HG03159 (cell line): ENCODE measurements around the gene HS3ST3B1.
A peak's percentile ranks its signal among the peaks of the same experiment; 100 is the strongest.

ENCODE experiments used
- ATAC-seq: cut with Tn5 transposase; IDR thresholded peaks from one replicate; pipeline ENCODE4 v1.9.1; 2021; ENCODE audit warnings: mild to moderate bottlenecking, moderate library complexity; ENCODE audit not compliant: unreplicated experiment

The HS3ST3B1 gene

DNA sequence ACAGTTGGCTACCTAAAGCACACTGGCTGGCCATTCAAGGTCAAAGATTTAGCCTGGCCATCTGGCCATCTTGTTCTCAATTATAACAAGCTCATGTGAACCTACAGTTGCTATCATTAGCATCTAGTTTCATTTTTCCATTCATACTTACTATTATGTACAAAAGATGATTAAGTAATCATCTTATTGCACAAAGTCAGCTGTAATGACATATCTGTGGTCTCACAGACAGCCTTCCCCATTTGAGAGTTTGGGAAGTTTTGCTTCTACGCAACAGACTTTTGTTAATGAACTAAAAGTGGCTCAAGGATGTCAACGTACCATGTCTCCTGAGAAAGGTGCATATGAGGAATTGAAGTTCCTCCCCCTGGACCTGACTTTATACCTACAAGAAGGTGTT, 51.3 kb downstream of the HS3ST3B1 start:
- no peak for ATAC-seq

DNA sequence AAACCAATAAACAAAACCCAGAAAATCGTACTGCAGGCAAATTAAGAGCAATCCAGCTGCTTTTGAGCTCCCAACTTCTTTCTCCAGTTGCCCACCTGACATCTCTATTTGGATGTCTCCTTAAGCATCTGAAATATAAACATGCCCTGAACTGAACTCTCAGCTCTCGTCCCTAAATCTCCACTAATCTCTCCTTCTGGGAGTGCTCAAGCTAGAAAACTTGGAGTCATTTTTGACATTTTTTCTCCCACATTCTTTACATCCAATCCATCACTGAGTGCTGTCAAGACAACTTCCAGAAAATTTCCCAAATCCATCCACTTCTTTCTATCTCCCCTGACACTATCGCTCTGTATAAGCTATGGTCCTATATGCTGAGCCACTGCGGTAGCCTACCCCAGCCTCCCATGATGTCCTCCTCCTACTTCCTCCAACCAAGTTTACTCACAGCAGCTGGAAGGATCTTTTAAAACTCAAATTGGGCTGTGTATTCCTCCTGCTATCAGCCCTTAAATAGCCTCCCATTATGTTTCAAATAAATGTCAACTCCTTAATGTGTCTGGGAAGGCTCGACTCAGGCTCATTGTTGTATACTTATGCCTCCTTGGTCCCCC, 53.1 kb downstream of the HS3ST3B1 start:
- ATAC-seq = no peak

DNA sequence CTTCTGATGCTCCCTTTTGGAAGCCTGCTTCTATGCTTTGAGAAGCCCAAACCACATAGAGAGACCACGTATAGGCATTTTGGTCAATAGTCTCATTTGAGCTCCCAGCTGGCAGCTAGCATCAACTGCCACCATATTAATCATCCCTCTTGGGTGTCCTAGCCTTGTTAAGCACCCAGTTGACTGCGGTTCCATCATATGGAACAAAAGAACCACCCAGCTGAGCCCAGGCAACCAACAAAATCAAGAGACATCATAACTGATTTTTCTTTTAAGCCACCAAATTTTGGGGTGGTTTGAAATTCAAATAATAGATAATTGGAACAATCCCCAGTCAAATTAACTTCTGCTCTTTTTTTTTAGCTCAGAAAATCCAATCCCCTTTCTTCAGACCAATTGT, 53.9 kb downstream of the HS3ST3B1 start:
- ATAC-seq = no peak

DNA sequence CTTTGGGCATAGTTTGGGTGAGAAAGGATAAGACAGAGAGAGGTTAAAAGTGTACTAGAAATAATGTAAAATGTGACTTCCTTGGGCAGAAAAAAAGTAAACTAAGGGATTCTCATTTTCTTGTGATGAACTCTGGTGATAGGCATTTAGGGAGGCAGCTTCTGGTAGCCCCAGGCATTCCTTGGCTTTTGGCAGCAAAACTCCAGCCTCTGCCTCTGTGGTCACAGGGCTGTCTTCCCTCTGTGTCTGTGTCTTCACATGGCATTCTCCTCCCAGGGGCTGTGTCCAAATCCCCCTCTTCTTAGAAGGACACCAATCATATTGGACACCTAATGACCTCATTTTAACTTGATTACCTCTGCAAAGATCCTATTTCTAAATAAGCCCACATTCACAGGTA, 54.7 kb downstream of the HS3ST3B1 start:
- ATAC-seq = no peak

- ATAC-seq = peak; percentile 98
These were observed 58.5 kb downstream of the HS3ST3B1 start for GRCh38 chr17:14359163-14360020.

DNA sequence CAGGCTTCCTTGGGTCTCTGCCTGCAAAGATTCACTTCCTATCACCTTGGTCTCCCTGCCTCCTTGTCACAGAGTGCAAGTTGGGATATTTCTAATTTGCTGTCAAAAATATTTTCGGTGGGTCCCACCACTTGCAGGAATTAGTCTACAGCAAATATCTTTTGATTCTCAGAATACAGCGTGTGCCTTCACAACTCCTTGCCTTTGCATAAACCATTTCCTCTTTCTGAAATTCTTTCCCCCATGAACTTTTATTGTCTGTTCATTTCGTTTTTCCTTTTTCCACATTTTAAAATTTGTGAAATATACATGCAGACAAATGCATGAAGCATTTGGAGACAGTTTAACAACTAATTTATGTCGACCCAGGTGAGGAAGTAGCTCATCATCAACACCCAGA, 60.0 kb downstream of the HS3ST3B1 start:
- no peak for ATAC-seq

GRCh38 chr17:14361470-14361869, 60.6 kb downstream of the HS3ST3B1 start:
- no peak for ATAC-seq

DNA sequence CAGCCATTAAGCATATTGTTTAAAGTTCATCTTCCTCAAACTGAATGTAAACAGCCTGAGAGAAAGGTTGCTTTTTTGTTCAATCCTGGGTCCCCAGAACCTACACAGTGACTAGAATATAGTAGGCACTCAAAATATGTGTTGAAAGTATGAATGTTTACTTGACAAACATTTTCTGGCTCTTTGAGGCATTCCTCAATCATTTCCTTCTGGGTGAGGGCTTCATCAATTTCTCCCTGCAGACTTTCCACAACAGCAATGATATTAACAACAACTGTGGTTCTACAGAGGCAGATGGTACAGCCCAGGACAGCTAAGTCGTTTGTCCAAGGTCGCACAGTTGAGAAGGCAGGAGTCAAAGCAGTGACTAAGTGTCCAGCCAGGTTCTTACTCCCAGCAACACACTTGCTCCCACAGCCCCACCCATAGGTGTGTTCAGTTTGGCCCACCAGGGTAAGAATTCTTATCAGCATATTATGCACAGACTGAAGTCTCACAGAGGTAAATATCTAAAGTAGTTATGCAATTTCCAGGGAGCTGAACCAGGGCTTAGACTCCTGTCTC, 61.1 kb downstream of the HS3ST3B1 start:
- no peak for ATAC-seq

DNA sequence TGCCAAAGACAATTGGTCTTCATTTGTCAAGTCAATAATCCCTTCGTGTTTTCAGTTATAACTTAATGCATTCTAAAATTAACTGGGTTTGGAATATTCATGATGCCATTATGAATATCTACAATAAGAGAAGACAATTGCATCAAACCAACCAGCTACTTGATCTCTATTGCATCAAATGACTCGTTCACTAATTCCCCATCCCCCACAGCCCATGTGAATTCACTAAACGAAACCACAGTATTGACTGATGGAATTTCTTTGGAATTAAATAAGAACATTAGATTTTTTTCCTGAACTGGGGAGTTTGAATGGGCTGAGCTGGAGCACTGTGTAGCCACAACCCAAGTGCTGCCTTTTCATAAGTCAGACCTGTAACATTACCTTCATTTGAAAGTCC, 65.3 kb downstream of the HS3ST3B1 start:
- no peak for ATAC-seq

DNA sequence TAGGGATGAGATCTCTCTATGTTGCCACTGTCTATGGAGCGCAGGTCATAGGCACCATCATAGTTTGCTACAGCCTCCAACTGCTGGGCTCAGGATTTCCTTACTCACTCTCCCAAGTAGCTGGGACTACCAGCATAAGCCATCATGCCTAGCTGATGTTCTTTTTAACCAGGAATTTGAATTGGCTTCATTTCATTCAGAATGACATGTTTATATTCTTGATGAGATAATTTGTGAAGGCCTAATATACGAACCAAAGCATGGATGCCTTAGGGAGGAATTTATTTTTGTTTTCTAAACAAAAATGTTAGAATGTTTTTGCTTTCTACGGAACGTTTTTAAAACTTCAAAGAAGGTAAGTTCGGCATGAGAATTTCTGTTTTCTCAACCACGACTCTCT, 71.6 kb downstream of the HS3ST3B1 start:
- no peak for ATAC-seq

DNA sequence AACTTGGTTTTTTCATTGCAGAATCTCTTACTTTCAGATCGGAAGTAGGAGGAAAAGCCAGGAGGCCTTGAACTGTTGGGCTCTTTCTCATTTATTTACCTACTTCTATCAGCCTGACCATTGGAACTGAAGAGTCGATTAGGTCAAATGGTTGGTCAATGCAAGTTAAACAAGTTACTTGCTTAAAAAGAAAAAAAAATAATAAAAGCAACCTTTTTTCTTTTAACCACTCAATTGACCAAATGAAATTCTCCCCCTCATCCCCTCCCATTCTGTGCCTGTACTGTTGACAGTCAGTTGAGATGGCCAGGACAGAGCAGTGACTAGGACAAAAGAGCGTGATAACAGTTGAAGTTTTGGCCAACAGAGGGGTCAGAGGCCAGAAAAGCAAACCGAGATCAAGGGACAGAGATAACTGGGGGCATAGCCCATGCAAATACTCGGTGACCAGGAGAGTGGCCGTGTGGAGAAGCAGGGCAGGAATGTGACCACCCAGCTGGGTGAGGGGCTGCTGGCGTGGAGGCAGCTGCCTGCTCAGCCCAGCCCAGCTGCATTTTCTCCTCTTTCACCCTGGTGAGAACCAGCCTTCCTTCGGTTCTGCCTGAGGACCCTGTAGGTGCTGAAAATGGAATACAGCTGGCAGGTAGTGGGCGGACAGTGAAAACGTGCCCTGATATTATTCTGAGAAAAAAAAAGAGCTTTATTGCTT, 72.2 kb downstream of the HS3ST3B1 start:
- no peak for ATAC-seq

DNA sequence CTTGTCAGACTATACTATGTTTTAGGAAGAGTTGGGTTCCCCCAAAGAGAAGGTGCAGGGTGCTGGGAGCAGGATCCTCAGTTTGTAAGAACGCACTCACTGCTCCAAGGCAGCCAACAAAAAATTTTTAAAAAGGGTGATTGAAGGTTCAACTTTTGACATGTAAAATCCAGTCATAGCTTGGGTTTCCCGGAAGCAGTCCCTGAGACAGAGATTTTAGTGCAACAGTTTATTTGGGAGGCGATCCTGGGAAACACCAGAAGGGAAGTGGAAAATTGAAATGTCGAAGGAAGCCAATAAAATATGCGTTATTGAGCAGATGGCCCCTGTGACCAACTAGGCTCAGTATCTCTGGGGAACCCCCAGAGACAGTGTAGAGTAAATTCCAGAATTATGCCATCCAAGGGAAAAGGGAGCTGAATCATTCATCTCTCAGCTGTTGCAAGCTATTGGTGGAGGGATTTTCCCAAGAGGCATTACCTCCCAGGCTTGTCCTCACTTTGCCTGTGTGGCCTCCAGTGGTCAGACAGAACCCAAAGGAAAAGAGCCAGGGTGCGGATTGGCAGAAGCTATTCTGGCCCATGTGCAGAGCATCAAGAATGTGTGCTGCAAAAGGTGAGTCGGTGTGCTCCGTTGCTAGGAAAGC, 72.9 kb downstream of the HS3ST3B1 start:
- ATAC-seq = no peak

- ATAC-seq = no peak
These were observed 73.4 kb downstream of the HS3ST3B1 start for GRCh38 chr17:14374268-14374667.

- no peak for ATAC-seq
These were observed 75.8 kb downstream of the HS3ST3B1 start for GRCh38 chr17:14376666-14377065.

GRCh38 chr17:14381606-14382005, 80.7 kb downstream of the HS3ST3B1 start:
- ATAC-seq = no peak

- no peak for ATAC-seq
These were observed 86.2 kb downstream of the HS3ST3B1 start for GRCh38 chr17:14387036-14387435.

DNA sequence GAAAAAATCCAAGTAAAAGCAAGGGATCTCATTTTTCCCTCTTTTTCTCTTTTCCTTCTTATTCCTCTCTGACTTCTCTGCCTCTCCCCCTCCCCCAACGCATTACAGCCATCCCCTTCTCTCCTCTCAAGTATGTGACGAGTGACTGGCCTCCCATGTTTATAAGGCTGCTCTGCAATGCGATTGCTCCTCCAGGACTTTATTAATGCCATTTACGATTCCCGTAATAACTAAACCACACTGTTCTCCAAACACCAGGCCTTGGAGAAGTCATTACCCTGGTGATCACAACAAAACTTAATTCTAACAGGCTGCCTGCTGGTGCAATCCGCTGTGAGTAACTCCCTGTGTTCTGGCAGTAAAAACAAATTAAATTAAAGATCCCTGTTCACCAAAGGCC, 88.8 kb downstream of the HS3ST3B1 start:
- no peak for ATAC-seq

DNA sequence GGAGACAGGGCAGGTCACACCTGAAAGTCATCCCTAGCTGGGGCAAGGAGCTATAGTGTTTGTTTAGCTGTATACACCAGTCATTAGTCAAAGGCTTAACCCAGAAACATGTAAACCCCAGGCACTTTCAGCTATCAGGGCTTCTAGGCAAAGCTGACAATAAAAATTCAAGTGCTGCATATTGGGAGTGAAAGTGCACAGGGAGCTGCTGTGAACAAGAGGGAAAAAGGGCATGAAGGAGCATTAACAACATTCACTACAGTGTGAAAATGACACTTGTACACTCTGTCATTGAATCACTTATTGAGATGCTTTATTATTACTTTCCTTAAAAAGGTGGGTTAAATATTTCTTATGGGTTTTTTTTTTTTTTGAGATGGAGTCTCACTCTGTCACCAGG, 92.8 kb downstream of the HS3ST3B1 start:
- ATAC-seq = no peak

DNA sequence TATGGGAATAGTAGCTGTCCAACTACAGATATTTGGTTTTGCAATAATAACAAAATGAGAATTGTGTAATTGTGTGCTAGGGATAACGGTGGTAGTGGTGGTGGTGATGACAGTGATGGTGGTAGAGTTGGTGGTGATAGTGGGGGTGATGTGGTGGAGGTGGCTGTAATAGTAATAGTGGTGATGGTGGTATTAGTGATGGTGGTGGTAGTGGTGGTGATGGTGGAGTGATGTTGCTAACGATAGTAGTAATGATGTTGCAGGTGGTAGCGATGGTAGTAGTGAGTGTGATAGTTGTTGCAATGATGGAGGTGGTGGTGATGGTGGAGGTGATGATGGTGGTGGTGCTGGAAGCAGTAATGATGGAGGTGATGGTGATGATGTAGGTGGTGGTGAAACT, 94.4 kb downstream of the HS3ST3B1 start:
- no peak for ATAC-seq

- ATAC-seq = no peak
These were observed 95.7 kb downstream of the HS3ST3B1 start for GRCh38 chr17:14396547-14396946.

DNA sequence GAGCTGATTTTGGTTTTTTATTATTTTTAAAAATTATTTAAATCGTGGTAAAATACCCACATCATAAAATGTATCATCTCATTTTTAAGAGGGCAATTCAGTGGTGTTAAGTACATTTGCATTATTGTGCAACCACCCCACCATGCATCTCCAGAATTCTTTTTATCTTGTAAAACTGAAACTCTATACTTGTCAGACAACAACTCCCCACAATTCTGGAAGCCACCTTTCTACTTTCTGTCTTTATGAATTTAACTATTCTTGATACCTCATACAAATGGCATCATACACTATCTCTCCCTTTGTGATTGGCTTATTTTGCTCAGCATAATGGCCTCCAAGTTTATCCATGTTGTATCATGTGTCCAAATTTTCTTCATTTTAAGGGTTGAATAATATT, 97.9 kb downstream of the HS3ST3B1 start:
- no peak for ATAC-seq
